ENCODE results near the gene PRKCQ. TPM values are rescaled to one million over a fixed set of nuclear protein-coding genes. Genes with fewer than 3 reads are reported as not detected.

PRKCQ gene
- total RNA-seq, 4 donors from 2014 or later, result 1.4 to 2.8 TPM; not detected in 2

- no peaks in the 10 kb centered on the region for H3K27me3 ChIP-seq
- H3K9me3 ChIP-seq, result no peaks in the 10 kb centered on the region
- no peaks in the 10 kb centered on the region for H3K4me1 ChIP-seq
- DNase-seq, result no peak
- no peak for TF ChIP-seq CTCF (IDR thresholded peaks at IDR 0.05)
- TF ChIP-seq POLR2A (IDR thresholded peaks at IDR 0.05), result no peak
- no peak overlapping the region for H3K27ac ChIP-seq
- H3K4me3 ChIP-seq, result no peak overlapping the region
- H3K36me3 ChIP-seq, result no peaks in the 10 kb centered on the region
- intact Hi-C loops (cut with DNase I; ENCODE audit: low total_unique reads), result no loop called here
These were observed 59.9 kb downstream of the PRKCQ start for GRCh38 chr10:6520138-6520537.

- Histone ChIP-seq H3K36me3 (no peaks in the 10 kb centered on the region), H3K27ac (no peak overlapping the region), H3K4me3 (no peak overlapping the region), H3K27me3 (no peaks in the 10 kb centered on the region), H3K9me3 (no peaks in the 10 kb centered on the region), H3K4me1 (no peaks in the 10 kb centered on the region)
- DNase-seq, result no peak
- intact Hi-C loops (cut with DNase I; ENCODE audit: low total_unique reads), result no loop called here
- TF ChIP-seq POLR2A (IDR thresholded peaks at IDR 0.05) (no peak), CTCF (IDR thresholded peaks at IDR 0.05) (no peak)
These were observed 61.2 kb downstream of the PRKCQ start for GRCh38 chr10:6518791-6519429.

GRCh38 chr10:6516929-6517284 lies 63.2 kb downstream of the PRKCQ start:
- Histone ChIP-seq H3K27ac (no peak overlapping the region), H3K4me1 (no peaks in the 10 kb centered on the region), H3K36me3 (no peaks in the 10 kb centered on the region), H3K27me3 (no peaks in the 10 kb centered on the region), H3K9me3 (no peaks in the 10 kb centered on the region), H3K4me3 (no peak overlapping the region)
- TF ChIP-seq CTCF (IDR thresholded peaks at IDR 0.05) (no peak), POLR2A (IDR thresholded peaks at IDR 0.05) (no peak)
- DNase-seq, result no peak
- intact Hi-C loops (cut with DNase I; ENCODE audit: low total_unique reads), result no loop called here

GRCh38 chr10:6516281-6516928 lies 63.7 kb downstream of the PRKCQ start:
- Histone ChIP-seq H3K27ac (no peak overlapping the region), H3K4me1 (no peaks in the 10 kb centered on the region), H3K36me3 (no peaks in the 10 kb centered on the region), H3K27me3 (no peaks in the 10 kb centered on the region), H3K9me3 (no peaks in the 10 kb centered on the region), H3K4me3 (no peak overlapping the region)
- no peak for DNase-seq
- intact Hi-C loops (cut with DNase I; ENCODE audit: low total_unique reads), result no loop called here
- TF ChIP-seq POLR2A (IDR thresholded peaks at IDR 0.05) (no peak), CTCF (IDR thresholded peaks at IDR 0.05) (no peak)

- Histone ChIP-seq H3K36me3 (no peaks in the 10 kb centered on the region), H3K27me3 (no peaks in the 10 kb centered on the region), H3K4me1 (no peaks in the 10 kb centered on the region), H3K27ac (no peak overlapping the region), H3K4me3 (no peak overlapping the region), H3K9me3 (no peaks in the 10 kb centered on the region)
- intact Hi-C loops (cut with DNase I; ENCODE audit: low total_unique reads), result no loop called here
- no peak for DNase-seq
- TF ChIP-seq POLR2A (IDR thresholded peaks at IDR 0.05) (no peak), CTCF (IDR thresholded peaks at IDR 0.05) (no peak)
These were observed 65.0 kb downstream of the PRKCQ start for GRCh38 chr10:6514844-6515780.

All from uterus (tissue), 4 donors.